Sigmoid colon (tissue), 4 donors: Measurements from ENCODE around the gene LPCAT4.

ENCODE experiments used
- EP300 ChIP-seq, 4 donors: sonication (generic); formaldehyde crosslinking; IDR thresholded peaks; one replicate each; pipeline ENCODE4 v1.6.1; 2017; ENCODE audit warnings: antibody characterized with exemption in 4 of 4
- TF ChIP-seq, protein P1 (sequence below), 4 experiments: fragments of 450-650 bp in 3 of 4; fragments of 200-600 bp in 1 of 4; IDR thresholded peaks; one replicate each; pipeline ENCODE4 v1.5.1; 2016 to 2019; ENCODE audit warnings: antibody characterized with exemption in 4 of 4, mild to moderate bottlenecking in 3 of 4, moderate library complexity in 2 of 4

DNA sequence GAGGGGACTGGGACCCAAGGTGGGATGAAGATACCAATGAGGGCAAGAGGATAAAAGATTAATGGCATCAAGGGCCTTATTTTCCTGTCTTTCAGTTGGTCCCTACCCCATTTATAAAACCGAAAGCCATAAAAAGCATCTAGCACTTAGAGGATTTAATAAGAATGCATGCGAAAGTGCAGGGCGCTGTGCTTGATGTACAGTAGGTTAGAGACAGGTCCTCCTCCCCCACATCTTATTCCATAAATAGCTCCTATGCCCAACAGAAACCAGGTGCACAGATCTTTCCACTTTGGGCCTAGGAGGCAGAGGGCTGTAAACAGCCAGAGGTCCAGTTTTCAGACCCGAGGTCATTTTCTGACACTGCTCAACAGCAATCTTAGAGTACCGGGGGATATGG, 1.2 kb downstream of the LPCAT4 start:
- TF ChIP-seq, protein P1, sequence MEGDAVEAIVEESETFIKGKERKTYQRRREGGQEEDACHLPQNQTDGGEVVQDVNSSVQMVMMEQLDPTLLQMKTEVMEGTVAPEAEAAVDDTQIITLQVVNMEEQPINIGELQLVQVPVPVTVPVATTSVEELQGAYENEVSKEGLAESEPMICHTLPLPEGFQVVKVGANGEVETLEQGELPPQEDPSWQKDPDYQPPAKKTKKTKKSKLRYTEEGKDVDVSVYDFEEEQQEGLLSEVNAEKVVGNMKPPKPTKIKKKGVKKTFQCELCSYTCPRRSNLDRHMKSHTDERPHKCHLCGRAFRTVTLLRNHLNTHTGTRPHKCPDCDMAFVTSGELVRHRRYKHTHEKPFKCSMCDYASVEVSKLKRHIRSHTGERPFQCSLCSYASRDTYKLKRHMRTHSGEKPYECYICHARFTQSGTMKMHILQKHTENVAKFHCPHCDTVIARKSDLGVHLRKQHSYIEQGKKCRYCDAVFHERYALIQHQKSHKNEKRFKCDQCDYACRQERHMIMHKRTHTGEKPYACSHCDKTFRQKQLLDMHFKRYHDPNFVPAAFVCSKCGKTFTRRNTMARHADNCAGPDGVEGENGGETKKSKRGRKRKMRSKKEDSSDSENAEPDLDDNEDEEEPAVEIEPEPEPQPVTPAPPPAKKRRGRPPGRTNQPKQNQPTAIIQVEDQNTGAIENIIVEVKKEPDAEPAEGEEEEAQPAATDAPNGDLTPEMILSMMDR (IDR thresholded peaks at IDR 0.05): no peak
- TF ChIP-seq EP300 (IDR thresholded peaks at IDR 0.05): no peak
